ENCODE data around the gene FFAR1.
"Not testable (repeated sequence)": the region's sequence is repeated elsewhere in the genome, so short reads cannot be mapped to it uniquely, and the experiment has no call there.

GRCh38 chr19:35379545-35379944, 31.8 kb downstream of the FFAR1 start:
- not testable (repeated sequence) for TF ChIP-seq CTCF, POLR2A, POLR2AphosphoS5, EP300 (IDR thresholded peaks at IDR 0.05)

All from upper lobe of left lung (tissue), 4 donors.